ENCODE data around the gene SYNGR3. TPM values are rescaled to one million over a fixed set of nuclear protein-coding genes. Genes with fewer than 3 reads are reported as not detected.

SYNGR3 gene
- total RNA-seq, 2 experiments from 2014 or later, result 4.6 to 4.7 TPM

DNA sequence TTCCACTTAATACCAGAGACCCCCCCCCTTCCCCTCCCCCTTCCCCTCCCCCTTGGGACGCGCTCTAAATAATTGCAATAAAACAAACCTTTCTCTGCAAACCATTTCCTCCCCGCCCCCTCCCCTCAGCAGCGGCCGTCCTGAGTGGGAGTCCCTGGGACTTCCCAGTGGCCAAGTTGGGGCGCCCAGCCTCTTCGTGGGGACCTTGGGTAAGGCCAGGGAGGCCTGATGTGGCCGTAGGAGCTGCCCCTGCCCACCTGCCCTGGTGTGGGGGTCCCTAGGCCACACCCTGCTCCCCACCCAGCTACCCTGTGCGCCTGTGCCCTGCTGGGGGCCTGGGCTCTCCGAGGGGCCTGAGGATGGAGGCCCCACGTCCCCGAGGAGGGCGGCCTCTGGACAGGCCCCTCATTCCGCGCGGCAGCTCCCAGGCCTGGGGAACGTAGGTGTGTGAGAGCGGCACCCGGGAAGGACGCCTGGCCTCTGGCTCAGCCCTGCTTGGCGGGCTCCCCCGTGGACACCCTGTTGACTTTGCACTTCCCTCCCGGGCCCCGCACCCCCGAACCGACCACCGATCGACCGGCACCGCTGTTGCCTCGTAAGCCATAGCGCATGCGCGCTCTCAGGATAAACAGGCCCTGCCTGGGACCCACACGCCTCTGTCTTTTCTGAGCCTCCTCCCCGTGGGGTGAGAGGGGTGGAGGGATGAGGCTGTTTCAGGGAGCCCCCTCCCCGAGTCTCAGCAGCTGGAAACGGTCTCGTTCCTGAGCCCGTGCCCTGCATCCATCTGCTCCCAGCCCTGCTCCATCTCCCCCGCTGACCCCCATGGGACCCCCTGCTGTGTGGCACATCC, 48.8 kb downstream of the SYNGR3 start:
- ChIA-PET POLR2A (no interaction called here), CTCF (interaction anchor here (0.7 kb wide), 1 partner anchor 13 kb away, joined by 3 read pairs; no protein-coding TSS in a partner anchor)

DNA sequence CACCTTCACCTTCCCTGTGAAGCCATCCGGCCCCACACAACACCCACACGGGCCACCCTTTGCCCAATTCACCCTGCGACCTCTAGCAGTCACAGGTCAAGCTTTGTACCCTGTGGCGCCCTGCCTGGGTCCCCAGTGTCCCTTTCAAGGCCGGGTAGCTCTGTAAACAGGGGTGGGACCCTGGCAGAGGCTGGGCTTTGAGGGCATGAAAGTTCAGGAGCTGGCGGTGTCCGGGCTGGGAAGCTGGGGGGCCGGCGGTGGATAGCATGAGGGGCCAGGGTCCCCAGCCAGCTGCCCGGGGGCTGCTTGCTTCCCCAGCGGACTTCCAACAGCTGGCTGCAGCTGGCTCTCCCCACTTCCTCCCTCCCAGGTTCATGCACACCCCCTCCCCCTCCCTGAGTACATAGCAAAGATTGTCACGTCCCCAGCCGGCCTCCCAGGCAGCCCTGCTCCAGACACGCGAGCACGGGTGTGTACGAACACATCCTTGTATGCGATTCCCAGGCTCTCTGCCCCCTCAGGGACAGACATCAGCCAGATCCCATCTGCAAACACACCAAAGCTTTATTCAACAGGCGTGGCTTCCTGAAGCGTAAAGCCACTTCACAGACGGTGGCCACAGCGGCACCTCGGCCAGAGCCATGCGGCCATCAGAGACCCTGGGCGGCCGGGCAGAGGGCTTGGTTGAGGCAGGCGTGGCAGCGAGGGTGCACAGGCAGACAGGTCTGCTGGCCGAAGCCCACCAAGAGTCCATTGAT, 49.7 kb downstream of the SYNGR3 start:
- POLR2A ChIA-PET, result no interaction called here
- CTCF ChIA-PET, result no interaction called here

DNA sequence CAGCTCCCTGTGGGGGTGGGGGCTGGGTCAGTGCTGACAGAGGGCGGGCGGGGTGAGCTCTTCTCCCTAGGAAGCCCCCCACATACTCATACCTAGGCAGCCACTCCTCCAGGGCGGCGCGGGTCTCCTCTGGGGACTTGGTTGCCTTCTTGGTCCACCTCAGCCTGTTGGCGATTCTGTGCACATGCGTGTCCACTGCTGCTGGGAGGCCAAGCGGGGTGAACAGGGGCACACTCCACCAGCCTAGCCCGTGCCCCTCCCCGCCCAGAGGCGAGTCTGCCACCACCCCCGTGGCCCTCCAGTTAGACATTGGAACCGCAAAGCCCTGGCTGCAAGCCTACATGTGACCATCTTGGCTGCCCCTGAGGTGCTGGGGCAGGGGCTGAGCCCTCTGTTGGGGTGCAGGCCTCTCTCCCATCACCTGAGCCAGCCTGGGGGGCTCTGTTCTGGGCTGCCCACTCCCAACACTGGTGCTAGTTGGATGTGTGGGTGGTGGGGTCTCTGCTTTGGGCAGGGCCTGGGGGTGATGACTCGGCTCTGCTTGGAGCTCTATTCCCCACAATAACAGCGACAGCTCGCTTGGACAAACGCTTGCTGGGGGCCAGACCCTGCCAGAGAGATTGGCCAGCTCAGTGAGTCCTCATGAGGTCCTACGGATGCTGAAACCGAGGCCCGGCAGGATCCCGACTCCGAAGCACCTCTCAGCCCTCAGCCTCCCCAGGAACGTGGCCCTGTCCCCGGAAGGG, 50.4 kb downstream of the SYNGR3 start:
- CTCF ChIA-PET, result no interaction called here
- POLR2A ChIA-PET, result no interaction called here

DNA sequence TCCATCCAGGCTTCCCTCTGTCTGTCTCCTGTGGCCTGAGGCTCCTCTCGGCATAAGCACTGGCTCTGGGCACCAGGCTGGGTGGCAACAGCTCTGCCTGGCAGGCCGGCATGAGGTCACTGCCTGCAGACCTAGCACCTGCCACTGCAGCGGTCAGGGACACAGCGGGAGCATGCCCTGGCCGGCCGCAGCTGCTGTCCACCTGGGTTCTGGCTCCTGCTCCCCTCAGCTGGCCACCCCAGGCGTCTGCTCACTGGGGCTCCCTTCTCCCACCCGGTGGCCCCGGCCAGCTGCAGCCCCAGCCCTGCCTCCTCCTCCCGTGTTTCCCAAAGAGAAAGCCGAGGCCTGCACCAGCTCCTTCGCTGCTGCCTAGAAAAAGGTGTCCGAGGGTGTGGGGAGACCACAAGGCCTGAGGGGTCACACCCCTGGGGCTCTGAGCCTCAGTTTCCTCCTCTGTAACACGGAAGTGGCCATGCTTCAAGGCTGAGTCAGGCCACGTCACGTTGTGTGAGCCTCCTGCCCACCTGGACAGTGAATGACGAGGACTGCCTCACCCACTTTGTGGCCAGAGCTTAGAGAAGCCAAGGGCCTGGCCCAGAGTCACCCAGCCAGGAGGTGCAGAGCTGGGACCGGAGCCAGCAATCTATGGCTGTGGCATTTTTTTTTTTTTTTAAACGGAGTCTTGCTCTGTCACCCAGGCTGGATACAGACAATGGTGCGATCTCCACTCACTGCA, 51.2 kb downstream of the SYNGR3 start:
- POLR2A ChIA-PET, result no interaction called here
- CTCF ChIA-PET, result no interaction called here

DNA sequence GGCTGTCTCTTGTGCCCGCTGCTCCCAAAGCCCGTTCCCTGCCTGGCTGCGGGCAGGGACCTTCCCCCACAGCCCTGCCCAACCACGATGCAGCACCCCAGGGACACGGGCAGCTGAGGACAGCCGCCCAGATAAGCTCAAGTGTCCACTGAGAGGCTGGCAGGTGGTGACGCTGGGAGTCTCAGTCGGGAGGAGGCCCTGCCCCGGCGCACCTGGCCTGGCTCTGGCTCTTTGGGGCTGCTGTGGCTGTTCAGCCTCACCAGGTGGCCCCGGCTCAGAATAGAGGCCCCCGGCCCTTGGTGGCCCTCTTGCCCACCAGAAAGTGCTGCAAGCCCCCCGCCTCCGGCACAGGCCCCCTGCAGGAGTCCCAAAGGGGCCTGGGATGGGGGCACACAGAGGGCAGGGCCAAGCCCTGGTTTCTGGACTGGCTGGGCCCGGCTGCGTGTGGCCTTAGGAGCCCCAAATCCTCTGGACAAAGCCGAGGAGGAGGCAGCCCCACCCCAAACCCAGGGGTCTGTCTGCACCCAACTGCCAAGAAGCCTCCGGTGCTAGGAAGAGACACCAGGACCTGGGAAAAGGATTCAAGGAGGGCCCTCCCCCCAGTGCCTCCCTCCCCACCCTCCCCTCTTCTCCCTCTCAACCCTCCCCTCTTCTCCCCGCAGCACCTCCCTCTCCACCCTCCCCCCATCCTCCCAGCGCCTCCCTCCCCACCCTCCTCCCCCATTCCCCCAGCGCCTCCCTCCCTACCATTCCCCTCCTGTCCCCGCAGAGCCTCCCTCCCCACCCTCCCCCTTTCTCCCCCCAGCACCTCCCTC, 52.6 kb downstream of the SYNGR3 start:
- CTCF ChIA-PET, result no interaction called here
- POLR2A ChIA-PET, result interaction anchor here (0.6 kb wide), 1 partner anchor 107 kb away, joined by 3 read pairs; no protein-coding TSS in a partner anchor

DNA sequence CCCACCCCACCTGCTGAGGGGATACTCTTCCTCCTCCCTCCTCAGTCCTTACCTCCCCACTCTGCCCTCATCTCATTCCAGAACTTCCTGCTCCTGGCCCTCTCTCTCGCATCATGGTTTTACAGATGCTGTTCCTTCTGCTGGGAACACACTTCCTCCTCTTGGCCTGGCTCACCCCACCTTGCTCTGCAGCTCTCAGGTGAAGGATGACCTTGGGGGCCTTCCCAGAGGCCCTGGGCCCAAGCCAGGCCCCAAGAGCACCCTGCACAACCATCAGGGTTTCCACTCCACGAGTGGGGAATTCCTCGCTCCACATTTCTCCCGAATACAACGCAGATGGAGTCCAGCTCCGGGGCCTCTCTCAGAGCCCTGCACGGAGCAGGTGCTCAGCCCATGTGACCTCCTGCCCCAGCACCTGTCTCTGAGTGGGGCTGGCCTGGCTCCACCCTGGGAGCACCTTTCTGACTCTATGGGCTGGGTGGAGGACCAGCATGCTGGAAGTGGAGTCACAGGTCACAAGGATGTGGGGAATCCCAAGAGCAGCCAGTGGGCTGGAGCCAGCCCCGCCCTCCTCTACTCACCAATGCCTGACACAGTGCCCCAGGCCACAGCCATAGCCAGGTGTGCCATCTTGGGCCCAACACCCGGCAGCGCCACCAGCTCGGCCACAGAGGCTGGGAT, 53.4 kb downstream of the SYNGR3 start:
- CTCF ChIA-PET, result interaction anchor here (1.0 kb wide), 1 partner anchor 98 kb away, joined by 3 read pairs; no protein-coding TSS in a partner anchor
- POLR2A ChIA-PET, result no interaction called here

Other genes starting within 250 kb of the SYNGR3 start
- gene NME3, start 218.4 kb upstream of the SYNGR3 start, total RNA-seq, result 10 to 100 TPM; 27.0 to 30.0 TPM
- 10 to 100 TPM; 20.3 TPM for gene EME2, start 217.2 kb upstream of the SYNGR3 start, total RNA-seq
- 100 to 1,000 TPM; 197 to 199 TPM for gene MRPS34, start 216.8 kb upstream of the SYNGR3 start, total RNA-seq
- 10 to 100 TPM; 21.4 to 22.1 TPM for gene SPSB3, start 207.4 kb upstream of the SYNGR3 start, total RNA-seq
- gene NUBP2, start 207.0 kb upstream of the SYNGR3 start, total RNA-seq, result 10 to 100 TPM; 72.7 to 80.2 TPM
- gene IGFALS, start 196.3 kb upstream of the SYNGR3 start, total RNA-seq, result not detected
- 10 to 100 TPM; 34.4 to 35.8 TPM for gene HAGH, start 163.1 kb upstream of the SYNGR3 start, total RNA-seq
- gene FAHD1, start 162.8 kb upstream of the SYNGR3 start, total RNA-seq, result 10 to 100 TPM; 18.7 to 20.7 TPM
- not detected for gene MEIOB, start 117.8 kb upstream of the SYNGR3 start, total RNA-seq
- gene HS3ST6, start 71.6 kb upstream of the SYNGR3 start, total RNA-seq, result not detected
- 10 to 100 TPM; 23.5 to 24.7 TPM for gene MSRB1, start 46.8 kb upstream of the SYNGR3 start, total RNA-seq
- gene RPL3L, start 35.3 kb upstream of the SYNGR3 start, total RNA-seq, result under 1 TPM in 1 of 2 experiments, not detected in 1; 0.36 TPM
- gene NDUFB10, start 30.4 kb upstream of the SYNGR3 start, total RNA-seq, result 100 to 1,000 TPM; 153 to 155 TPM
- gene RPS2, start 25.1 kb upstream of the SYNGR3 start, total RNA-seq, result 1,000 to 10,000 TPM; 4,851 to 4,954 TPM
- not detected for gene RNF151, start 23.1 kb upstream of the SYNGR3 start, total RNA-seq
- gene TBL3, start 17.9 kb upstream of the SYNGR3 start, total RNA-seq, result 10 to 100 TPM; 73.5 to 74.8 TPM
- gene NOXO1, start 8.5 kb upstream of the SYNGR3 start, total RNA-seq, result under 1 TPM; 0.23 to 0.36 TPM
- gene GFER, start 5.8 kb upstream of the SYNGR3 start, total RNA-seq, result 10 to 100 TPM; 39.1 to 43.3 TPM
- gene ZNF598, start 19.9 kb downstream of the SYNGR3 start, total RNA-seq, result 10 to 100 TPM; 94.2 to 95.6 TPM
- gene NPW, start 29.8 kb downstream of the SYNGR3 start, total RNA-seq, result 10 to 100 TPM; 15.8 to 18.1 TPM
- gene NHERF2, start 36.9 kb downstream of the SYNGR3 start, total RNA-seq, result 1 to 10 TPM; 4.0 to 5.2 TPM
- 10 to 100 TPM; 34.5 to 34.8 TPM for gene NTHL1, start 57.9 kb downstream of the SYNGR3 start, total RNA-seq
- gene TSC2, start 58.0 kb downstream of the SYNGR3 start, total RNA-seq, result 10 to 100 TPM; 80.2 to 84.5 TPM
- gene PKD1, start 145.9 kb downstream of the SYNGR3 start, total RNA-seq, result 10 to 100 TPM; 65.3 to 70.7 TPM
- gene RAB26, start 158.7 kb downstream of the SYNGR3 start, total RNA-seq, result under 1 TPM in 1 of 2 experiments, not detected in 1; 0.42 TPM
- gene TRAF7, start 165.8 kb downstream of the SYNGR3 start, total RNA-seq, result 100 to 1,000 TPM; 102 to 109 TPM
- gene CASKIN1, start 206.6 kb downstream of the SYNGR3 start, total RNA-seq, result under 1 TPM; 0.23 to 0.70 TPM
- gene MLST8, start 215.5 kb downstream of the SYNGR3 start, total RNA-seq, result 10 to 100 TPM; 81.8 to 83.2 TPM
- 10 to 100 TPM; 12.6 to 13.3 TPM for gene BRICD5, start 220.9 kb downstream of the SYNGR3 start, total RNA-seq
- 10 to 100 TPM; 31.6 to 32.6 TPM for gene PGP, start 224.9 kb downstream of the SYNGR3 start, total RNA-seq
- gene E4F1, start 233.6 kb downstream of the SYNGR3 start, total RNA-seq, result 10 to 100 TPM; 25.6 to 29.4 TPM
- 1 to 10 TPM; 1.3 to 1.4 TPM for gene DNASE1L2, start 246.5 kb downstream of the SYNGR3 start, total RNA-seq